Tibial nerve (tissue), 4 donors: ENCODE measurements around the gene TOM1L2. TPM values are rescaled to one million over a fixed set of nuclear protein-coding genes. Genes with fewer than 3 reads are reported as not detected.
"Not testable (repeated sequence)": the region's sequence is repeated elsewhere in the genome, so short reads cannot be mapped to it uniquely, and the experiment has no call there.

Source experiments
- DNase-seq, 2 donors: peaks; one replicate each; pipeline ENCODE4 v3.0.0-alpha.2; 2019; ENCODE audit warnings: low spot score in 2 of 2
- H3K27ac ChIP-seq, 4 donors: fragments of 200-600 bp; sonication (generic) in 3 of 4; one replicate each; pipeline ENCODE4 v1.5.1; 2017 to 2019; ENCODE audit warnings: mild to moderate bottlenecking in 1 of 4
- H3K27me3 ChIP-seq, 2 donors: fragments of 200-600 bp; sonication (generic) in 1 of 2; one replicate each; pipeline versions ENCODE4 v1.5.1 to v1.6.0; 2017 to 2019
- H3K36me3 ChIP-seq, 3 donors: fragments of 200-600 bp; sonication (generic); one replicate each; pipeline ENCODE4 v1.5.1; 2018 to 2019
- H3K4me1 ChIP-seq, 4 donors: fragments of 200-600 bp; sonication (generic) in 3 of 4; one replicate each; pipeline ENCODE4 v1.5.1; 2017 to 2019
- H3K4me3 ChIP-seq, 4 donors: fragments of 200-600 bp; sonication (generic) in 3 of 4; one replicate each; pipeline ENCODE4 v1.5.1; 2017 to 2019; ENCODE audit warnings: mild to moderate bottlenecking in 1 of 4, moderate library complexity in 1 of 4
- H3K9me3 ChIP-seq, 4 donors: fragments of 200-600 bp; sonication (generic) in 3 of 4; one replicate each; pipeline ENCODE4 v1.5.1; 2017 to 2019
- CTCF ChIP-seq, 5 experiments: fragments of 200-600 bp in 3 of 5; fragments of 450-650 bp in 2 of 5; sonication (generic) in 3 of 5; IDR thresholded peaks; one replicate each; pipeline ENCODE4 v1.5.1; 2016 to 2019; ENCODE audit warnings: antibody characterized with exemption in 5 of 5, mild to moderate bottlenecking in 3 of 5, moderate library complexity in 2 of 5
- EP300 ChIP-seq, 2 donors: sonication (generic); formaldehyde crosslinking; IDR thresholded peaks; one replicate each; pipeline ENCODE4 v1.6.1; 2017; ENCODE audit warnings: antibody characterized with exemption in 2 of 2, mild to moderate bottlenecking in 1 of 2
- POLR2A ChIP-seq, 2 donors: fragments of 450-650 bp; IDR thresholded peaks; one replicate each; pipeline ENCODE4 v1.6.1; 2017; ENCODE audit warnings: antibody characterized with exemption in 2 of 2, mild to moderate bottlenecking in 2 of 2, moderate library complexity in 2 of 2
- whole genome bisulfite sequencing, 2 donors: methylation state at CpG; one replicate each; pipeline ENCODE4 v1.1.5; 2018; 5-methylcytosine and 5-hydroxymethylcytosine counted together
- total RNA-seq, 4 donors: library from RNA; depleted of rRNA; stranded (reverse); fragments of >200 nt; gene quantifications; one replicate each; pipeline ENCODE4 v1.1.0, GENCODE V29; 2016

TOM1L2 gene
- total RNA-seq, 4 donors from 2014 or later: 83.4 to 109 (median 96.8) TPM

- no peak for DNase-seq
- WGBS, 2 donors: 34 to 40% methylated on average over 3 of the region's 3 CpGs
- TF ChIP-seq CTCF (IDR thresholded peaks at IDR 0.05): no peak
- TF ChIP-seq POLR2A (IDR thresholded peaks at IDR 0.05): no peak
- no peak for TF ChIP-seq EP300 (IDR thresholded peaks at IDR 0.05)
- H3K4me1 ChIP-seq: peaks cover 0 to 88% (median 42%) of the 10 kb centered on the region in 4 donors
- H3K4me3 ChIP-seq: no peak overlapping the region
- peak overlapping the region; percentile 26 to 81 (median 56) for H3K27ac ChIP-seq
- no peaks in the 10 kb centered on the region for H3K27me3 ChIP-seq
- H3K36me3 ChIP-seq: no peaks in the 10 kb centered on the region
- H3K9me3 ChIP-seq: no peaks in the 10 kb centered on the region
These were observed 28.8 kb downstream of the TOM1L2 start for GRCh38 chr17:17943281-17943984.

GRCh38 chr17:17942846-17943245 lies 29.4 kb downstream of the TOM1L2 start:
- Histone ChIP-seq H3K27ac (peak overlapping the region; percentile 26 to 81 (median 56)), H3K9me3 (no peaks in the 10 kb centered on the region), H3K4me1 (peaks cover 0 to 88% (median 44%) of the 10 kb centered on the region in 4 donors), H3K36me3 (no peaks in the 10 kb centered on the region), H3K4me3 (no peak overlapping the region), H3K27me3 (no peaks in the 10 kb centered on the region)
- DNase-seq: no peak
- TF ChIP-seq POLR2A (IDR thresholded peaks at IDR 0.05): no peak
- TF ChIP-seq CTCF (IDR thresholded peaks at IDR 0.05): no peak
- no peak for TF ChIP-seq EP300 (IDR thresholded peaks at IDR 0.05)

GRCh38 chr17:17941015-17941414 lies 31.2 kb downstream of the TOM1L2 start:
- Histone ChIP-seq H3K4me1 (peaks cover 0 to 99% (median 61%) of the 10 kb centered on the region in 4 donors), H3K27ac (peak overlapping the region in 3 of 4 donors; percentile 0 to 81 (median 77)), H3K36me3 (no peaks in the 10 kb centered on the region), H3K4me3 (no peak overlapping the region), H3K9me3 (no peaks in the 10 kb centered on the region), H3K27me3 (no peaks in the 10 kb centered on the region)
- no peak for TF ChIP-seq EP300 (IDR thresholded peaks at IDR 0.05)
- TF ChIP-seq POLR2A (IDR thresholded peaks at IDR 0.05): no peak
- TF ChIP-seq CTCF (IDR thresholded peaks at IDR 0.05): no peak
- no peak for DNase-seq
- WGBS, 2 donors: 26 to 37% methylated on average over 5 of the region's 5 CpGs

- WGBS, 2 donors: 27 to 29% methylated on average over 3 of the region's 3 CpGs
- H3K27me3 ChIP-seq: no peaks in the 10 kb centered on the region
- H3K4me1 ChIP-seq: peaks cover 0 to 99% (median 66%) of the 10 kb centered on the region in 4 donors
- TF ChIP-seq EP300 (IDR thresholded peaks at IDR 0.05) (no peak), POLR2A (IDR thresholded peaks at IDR 0.05) (no peak), CTCF (IDR thresholded peaks at IDR 0.05) (no peak)
- H3K9me3 ChIP-seq: no peaks in the 10 kb centered on the region
- H3K27ac ChIP-seq: peak overlapping the region in 3 of 4 donors; percentile 0 to 81 (median 77)
- DNase-seq: no peak
- no peak overlapping the region for H3K4me3 ChIP-seq
- H3K36me3 ChIP-seq: no peaks in the 10 kb centered on the region
These were observed 31.7 kb downstream of the TOM1L2 start for GRCh38 chr17:17940441-17940911.

GRCh38 chr17:17939941-17940340 lies 32.3 kb downstream of the TOM1L2 start:
- H3K4me3 ChIP-seq, H3K27me3 ChIP-seq, DNase-seq, H3K36me3 ChIP-seq, H3K9me3 ChIP-seq: not testable (repeated sequence)
- peak overlapping the region in 2 of 4 donors; percentile 77 to 81 for H3K27ac ChIP-seq
- WGBS, 2 donors: 88 to 89% methylated on average over 7 of the region's 7 CpGs
- H3K4me1 ChIP-seq: peaks cover 0 to 99% (median 69%) of the 10 kb centered on the region in 4 donors
